ENCODE results near the gene LRRC39. TPM values are rescaled to one million over a fixed set of nuclear protein-coding genes. Genes with fewer than 3 reads are reported as not detected.

Gene LRRC39
- total RNA-seq, 1 experiment from 2014 or later: 0.42 TPM

DNA sequence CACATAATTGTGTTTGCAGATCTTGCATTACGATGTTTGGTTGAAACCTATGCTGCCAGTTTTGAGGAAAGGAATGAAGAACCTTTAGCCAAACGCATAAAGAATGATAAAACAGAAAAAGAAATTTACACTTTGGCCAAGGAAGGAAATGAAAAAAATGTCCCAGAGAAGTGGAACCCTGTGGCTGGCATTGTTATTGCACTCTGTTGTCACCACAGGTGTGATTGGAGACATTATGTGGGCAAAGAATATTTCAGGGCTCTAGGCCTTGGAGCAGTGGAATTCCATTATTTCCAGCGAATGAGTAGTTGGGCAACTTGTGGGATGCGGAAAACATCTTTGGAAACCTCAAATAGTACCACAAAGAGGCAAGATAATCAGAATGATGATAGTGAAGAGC is 30.2 kb downstream of the LRRC39 start:
- no peaks in the 10 kb centered on the region for H3K27me3 Mint-ChIP-seq (ENCODE audit: unreplicated experiment)
- no peaks in the 10 kb centered on the region for H3K9me3 Mint-ChIP-seq (ENCODE audit: low read depth, unreplicated experiment)
- no peaks in the 10 kb centered on the region for H3K4me1 Mint-ChIP-seq (ENCODE audit: low read depth, unreplicated experiment)
- no peak overlapping the region for H3K27ac Mint-ChIP-seq (ENCODE audit: unreplicated experiment)
- DNase-seq: no peak
- BruUV-seq (replicated peaks): no TSS peak
- H3K36me3 Mint-ChIP-seq (ENCODE audit: insufficient read depth, unreplicated experiment): peaks cover 10% of the 10 kb centered on the region
- CTCF ChIA-PET: no interaction called here
- no peak overlapping the region for H3K4me3 Mint-ChIP-seq (ENCODE audit: low read depth, unreplicated experiment)
- intact Hi-C loops (cut with micrococcal nuclease; ENCODE audit: unreplicated experiment): no loop called here
- TF ChIP-seq, protein P1, sequence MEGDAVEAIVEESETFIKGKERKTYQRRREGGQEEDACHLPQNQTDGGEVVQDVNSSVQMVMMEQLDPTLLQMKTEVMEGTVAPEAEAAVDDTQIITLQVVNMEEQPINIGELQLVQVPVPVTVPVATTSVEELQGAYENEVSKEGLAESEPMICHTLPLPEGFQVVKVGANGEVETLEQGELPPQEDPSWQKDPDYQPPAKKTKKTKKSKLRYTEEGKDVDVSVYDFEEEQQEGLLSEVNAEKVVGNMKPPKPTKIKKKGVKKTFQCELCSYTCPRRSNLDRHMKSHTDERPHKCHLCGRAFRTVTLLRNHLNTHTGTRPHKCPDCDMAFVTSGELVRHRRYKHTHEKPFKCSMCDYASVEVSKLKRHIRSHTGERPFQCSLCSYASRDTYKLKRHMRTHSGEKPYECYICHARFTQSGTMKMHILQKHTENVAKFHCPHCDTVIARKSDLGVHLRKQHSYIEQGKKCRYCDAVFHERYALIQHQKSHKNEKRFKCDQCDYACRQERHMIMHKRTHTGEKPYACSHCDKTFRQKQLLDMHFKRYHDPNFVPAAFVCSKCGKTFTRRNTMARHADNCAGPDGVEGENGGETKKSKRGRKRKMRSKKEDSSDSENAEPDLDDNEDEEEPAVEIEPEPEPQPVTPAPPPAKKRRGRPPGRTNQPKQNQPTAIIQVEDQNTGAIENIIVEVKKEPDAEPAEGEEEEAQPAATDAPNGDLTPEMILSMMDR (IDR thresholded peaks at IDR 0.05; ENCODE audit: unreplicated experiment): no peak

DNA sequence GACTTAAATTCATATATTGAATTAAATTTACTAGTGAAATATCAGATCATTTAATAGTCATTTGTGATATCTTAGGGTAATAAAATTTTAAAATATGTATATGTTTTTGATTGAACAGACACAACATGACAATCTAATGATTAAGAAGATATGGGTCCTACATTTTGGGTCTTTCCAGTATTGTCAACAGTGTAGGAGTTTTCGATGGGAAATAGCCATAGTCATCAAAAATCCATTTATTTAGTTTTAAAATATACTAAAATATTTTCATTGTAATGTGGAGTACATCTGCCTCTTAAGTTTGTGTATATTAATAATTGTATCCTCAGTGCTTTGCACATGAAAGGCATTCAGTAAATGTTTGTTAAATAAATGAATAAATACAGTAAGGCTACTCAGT is 31.1 kb downstream of the LRRC39 start:
- Mint-ChIP-seq H3K36me3 (ENCODE audit: insufficient read depth, unreplicated experiment) (peaks cover 18% of the 10 kb centered on the region), H3K4me1 (ENCODE audit: low read depth, unreplicated experiment) (no peaks in the 10 kb centered on the region), H3K27ac (ENCODE audit: unreplicated experiment) (no peak overlapping the region), H3K27me3 (ENCODE audit: unreplicated experiment) (no peaks in the 10 kb centered on the region), H3K9me3 (ENCODE audit: low read depth, unreplicated experiment) (no peaks in the 10 kb centered on the region), H3K4me3 (ENCODE audit: low read depth, unreplicated experiment) (no peak overlapping the region)
- CTCF ChIA-PET: no interaction called here
- DNase-seq: no peak
- intact Hi-C loops (cut with micrococcal nuclease; ENCODE audit: unreplicated experiment): no loop called here
- BruUV-seq (replicated peaks): no TSS peak
- TF ChIP-seq, protein P1 (IDR thresholded peaks at IDR 0.05; ENCODE audit: unreplicated experiment): no peak

DNA sequence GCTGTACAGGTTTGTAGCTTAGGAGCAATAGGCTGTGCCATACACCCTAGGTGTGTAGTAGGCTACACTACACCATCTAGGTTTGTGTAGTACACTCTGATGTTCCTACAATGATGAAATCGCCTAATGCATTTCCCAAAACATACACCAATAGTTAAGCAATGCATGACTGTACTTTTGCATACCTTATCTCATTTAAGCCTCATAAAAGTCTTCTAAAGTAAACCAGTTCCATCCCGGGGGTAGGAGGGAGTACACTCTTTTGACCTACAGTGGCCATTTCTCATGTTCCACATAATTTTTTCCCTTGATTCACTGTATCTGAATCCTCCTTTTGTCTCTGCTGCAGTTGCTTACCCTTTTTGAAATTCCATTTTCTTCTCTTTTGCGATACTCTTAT is 32.9 kb downstream of the LRRC39 start:
- no peak for DNase-seq
- Mint-ChIP-seq H3K4me3 (ENCODE audit: low read depth, unreplicated experiment) (no peak overlapping the region), H3K27me3 (ENCODE audit: unreplicated experiment) (no peaks in the 10 kb centered on the region), H3K9me3 (ENCODE audit: low read depth, unreplicated experiment) (no peaks in the 10 kb centered on the region), H3K27ac (ENCODE audit: unreplicated experiment) (peak overlapping the region; percentile 28), H3K36me3 (ENCODE audit: insufficient read depth, unreplicated experiment) (peaks cover 12% of the 10 kb centered on the region), H3K4me1 (ENCODE audit: low read depth, unreplicated experiment) (no peaks in the 10 kb centered on the region)
- BruUV-seq (replicated peaks): no TSS peak
- TF ChIP-seq, protein P1 (IDR thresholded peaks at IDR 0.05; ENCODE audit: unreplicated experiment): no peak
- intact Hi-C loops (cut with micrococcal nuclease; ENCODE audit: unreplicated experiment): no loop called here
- CTCF ChIA-PET: no interaction called here

DNA sequence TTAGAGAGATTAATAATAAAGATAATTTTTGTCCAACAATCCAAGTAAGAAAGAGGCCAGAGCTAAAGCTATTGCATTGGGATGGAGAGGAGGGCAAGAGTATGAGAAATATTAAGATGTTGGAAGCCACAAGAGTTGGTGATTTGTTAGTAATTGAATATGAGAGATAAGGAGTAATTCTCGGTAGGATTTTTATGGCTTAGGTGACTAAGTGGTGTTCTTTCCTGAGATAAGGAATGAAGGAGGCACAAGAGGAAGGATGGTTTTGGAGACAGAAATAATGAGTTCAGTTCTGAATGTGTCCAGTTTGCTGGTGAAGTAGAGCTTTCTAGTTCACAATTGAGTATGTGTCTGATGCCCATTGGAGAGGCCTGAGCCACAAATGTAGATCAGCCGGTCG is 35.7 kb downstream of the LRRC39 start:
- TF ChIP-seq, protein P1 (IDR thresholded peaks at IDR 0.05; ENCODE audit: unreplicated experiment): no peak
- Mint-ChIP-seq H3K27me3 (ENCODE audit: unreplicated experiment) (no peaks in the 10 kb centered on the region), H3K36me3 (ENCODE audit: insufficient read depth, unreplicated experiment) (peaks cover 8% of the 10 kb centered on the region), H3K4me3 (ENCODE audit: low read depth, unreplicated experiment) (no peak overlapping the region), H3K9me3 (ENCODE audit: low read depth, unreplicated experiment) (no peaks in the 10 kb centered on the region), H3K4me1 (ENCODE audit: low read depth, unreplicated experiment) (no peaks in the 10 kb centered on the region), H3K27ac (ENCODE audit: unreplicated experiment) (no peak overlapping the region)
- CTCF ChIA-PET: interaction anchor here (0.5 kb wide), 1 partner anchor 544 kb away, joined by 5 read pairs; no protein-coding TSS in a partner anchor
- BruUV-seq (replicated peaks): no TSS peak
- no peak for DNase-seq
- intact Hi-C loops (cut with micrococcal nuclease; ENCODE audit: unreplicated experiment): no loop called here
